Type B pancreatic cell (in vitro differentiated cells): Measurements from ENCODE around the gene IQCK. TPM values are rescaled to one million over a fixed set of nuclear protein-coding genes. Genes with fewer than 3 reads are reported as not detected.

Experiments
- DNase-seq: peaks from one replicate; pipeline ENCODE4 v3.0.0; 2021; ENCODE audit warnings: mixed read lengths; ENCODE audit not compliant: unreplicated experiment; ENCODE audit errors: extremely low spot score
- H3K27ac Mint-ChIP-seq: 2 replicates; pipeline ENCODE4 v1.8.0; 2021; ENCODE audit warnings: mild to moderate bottlenecking, mixed read lengths
- H3K27me3 Mint-ChIP-seq: 2 replicates; pipeline ENCODE4 v1.8.0; 2021; ENCODE audit warnings: mixed read lengths
- H3K36me3 Mint-ChIP-seq: 2 replicates; pipeline ENCODE4 v1.8.0; 2021; ENCODE audit warnings: mixed read lengths
- H3K4me1 Mint-ChIP-seq: one replicate; pipeline ENCODE4 v1.8.0; 2021; ENCODE audit warnings: mixed read lengths; ENCODE audit not compliant: unreplicated experiment
- H3K4me3 Mint-ChIP-seq: 2 replicates; pipeline ENCODE4 v1.8.0; 2021; ENCODE audit warnings: mild to moderate bottlenecking, mixed read lengths
- H3K9me3 Mint-ChIP-seq: 2 replicates; pipeline ENCODE4 v1.8.0; 2021; ENCODE audit warnings: mixed read lengths
- CTCF ChIP-seq: fragments of 200-600 bp; sonication (generic); conservative IDR thresholded peaks from 2 replicates; pipeline ENCODE4 v1.5.0; 2021; ENCODE audit warnings: antibody characterized with exemption, mild to moderate bottlenecking
- total RNA-seq: library from RNA; stranded (reverse); gene quantifications from 2 replicates; pipeline ENCODE4 v1.2.1, GENCODE V29; 2021; ENCODE audit warnings: low replicate concordance

IQCK gene
- total RNA-seq, 1 donor from 2014 or later = 23.0 TPM

GRCh38 chr16:19809693-19810092 is 91.6 kb downstream of the IQCK start:
- Mint-ChIP-seq H3K4me1 (peaks cover 17% of the 10 kb centered on the region), H3K9me3 (peaks cover 14% of the 10 kb centered on the region), H3K27me3 (no peaks in the 10 kb centered on the region), H3K4me3 (no peak overlapping the region), H3K36me3 (peaks cover 18% of the 10 kb centered on the region), H3K27ac (peak overlapping the region; percentile 36)
- TF ChIP-seq CTCF = no peak
- DNase-seq = peak; percentile 27

GRCh38 chr16:19810817-19811731 is 93.0 kb downstream of the IQCK start:
- peak; percentile 27 for DNase-seq
- Mint-ChIP-seq H3K4me1 (peaks cover 10% of the 10 kb centered on the region), H3K36me3 (peaks cover 7% of the 10 kb centered on the region), H3K4me3 (no peak overlapping the region), H3K9me3 (peaks cover 8% of the 10 kb centered on the region), H3K27me3 (no peaks in the 10 kb centered on the region), H3K27ac (peak overlapping the region; percentile 48)
- no peak for TF ChIP-seq CTCF

GRCh38 chr16:19812986-19813385 is 94.9 kb downstream of the IQCK start:
- Mint-ChIP-seq H3K4me1 (peaks cover 6% of the 10 kb centered on the region), H3K9me3 (peaks cover 8% of the 10 kb centered on the region), H3K4me3 (no peak overlapping the region), H3K27me3 (no peaks in the 10 kb centered on the region), H3K36me3 (peaks cover 7% of the 10 kb centered on the region), H3K27ac (no peak overlapping the region)
- no peak for TF ChIP-seq CTCF
- DNase-seq = peak; percentile 7

GRCh38 chr16:19815418-19815817 is 97.3 kb downstream of the IQCK start:
- Mint-ChIP-seq H3K9me3 (peaks cover 8% of the 10 kb centered on the region), H3K4me1 (no peaks in the 10 kb centered on the region), H3K27me3 (no peaks in the 10 kb centered on the region), H3K4me3 (no peak overlapping the region), H3K36me3 (peaks cover 7% of the 10 kb centered on the region), H3K27ac (no peak overlapping the region)
- peak; percentile 2 for DNase-seq
- no peak for TF ChIP-seq CTCF

- peak; percentile 2 for DNase-seq
- H3K27me3 Mint-ChIP-seq = no peaks in the 10 kb centered on the region
- H3K4me3 Mint-ChIP-seq = no peak overlapping the region
- TF ChIP-seq CTCF = no peak
- peaks cover 7% of the 10 kb centered on the region for H3K36me3 Mint-ChIP-seq
- no peak overlapping the region for H3K27ac Mint-ChIP-seq
- no peaks in the 10 kb centered on the region for H3K4me1 Mint-ChIP-seq
- H3K9me3 Mint-ChIP-seq = peaks cover 8% of the 10 kb centered on the region
Measured at GRCh38 chr16:19817122-19817521, 99.1 kb downstream of the IQCK start.
